ENCODE data around the gene STK32A. TPM values are rescaled to one million over a fixed set of nuclear protein-coding genes. Genes with fewer than 3 reads are reported as not detected.

Gene STK32A
- total RNA-seq, 1 experiment from 2014 or later = 1.2 TPM

GRCh38 chr5:147417135-147417813 lies 182.4 kb downstream of the STK32A start:
- CTCF ChIA-PET = no interaction called here
- H3K4me1 ChIP-seq (ENCODE audit: control insufficient read depth in 1 of 2, insufficient read depth in 2 of 2, low read length in 2 of 2) = no peaks in the 10 kb centered on the region
- RAD21 ChIA-PET (ENCODE audit: low non-redundant PET in 1 of 2, low total read pairs in 2 of 2, uncharacterized antibody in 2 of 2, unreplicated experiment in 2 of 2) = no interaction called here
- DNase-seq (ENCODE audit: low read depth, low spot score) (no peak), ATAC-seq (no peak)
- H3K4me3 ChIP-seq (replicated peaks in 1 of 2; ENCODE audit: low read depth in 1 of 2, low read length in 2 of 2) = no peak overlapping the region
- H3K79me2 ChIP-seq (ENCODE audit: insufficient read depth, low read length) = no peaks in the 10 kb centered on the region
- H4K20me1 ChIP-seq (ENCODE audit: insufficient read depth) = no peaks in the 10 kb centered on the region
- no peak overlapping the region for H3K9ac ChIP-seq (ENCODE audit: low read length)
- H3K4me2 ChIP-seq (ENCODE audit: low read length) = no peak overlapping the region
- no peaks in the 10 kb centered on the region for H3K36me3 ChIP-seq (ENCODE audit: control insufficient read depth in 1 of 2, insufficient read depth in 2 of 2, low read length in 2 of 2)
- no peak overlapping the region for H2AFZ ChIP-seq (ENCODE audit: low read depth, low read length, poor library complexity, severe bottlenecking)
- no peaks in the 10 kb centered on the region for H3K27me3 ChIP-seq (ENCODE audit: insufficient read depth, low read length)
- H3K9me3 ChIP-seq (ENCODE audit: control insufficient read depth in 1 of 2, insufficient read depth in 1 of 2, low read depth in 1 of 2, low read length in 2 of 2) = no peaks in the 10 kb centered on the region
- POLR2A ChIA-PET = no interaction called here
- H3K27ac ChIP-seq (ENCODE audit: low read depth, low read length) = no peak overlapping the region
- no peaks in the 10 kb centered on the region for H3K9me2 ChIP-seq (ENCODE audit: insufficient read depth)
- TF ChIP-seq, protein P1, sequence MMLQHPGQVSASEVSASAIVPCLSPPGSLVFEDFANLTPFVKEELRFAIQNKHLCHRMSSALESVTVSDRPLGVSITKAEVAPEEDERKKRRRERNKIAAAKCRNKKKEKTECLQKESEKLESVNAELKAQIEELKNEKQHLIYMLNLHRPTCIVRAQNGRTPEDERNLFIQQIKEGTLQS (IDR thresholded peaks at IDR 0.05) = no peak
- TF ChIP-seq EZH2 (IDR thresholded peaks at IDR 0.05) (no peak), YY1 (IDR thresholded peaks at IDR 0.05; ENCODE audit: extremely low read depth, insufficient replicate concordance, low read depth, low read length) (no peak), ZNF274 (IDR thresholded peaks at IDR 0.05; ENCODE audit: low read depth, low read length) (no peak), JUND (IDR thresholded peaks at IDR 0.05) (no peak), FOSL1 (IDR thresholded peaks at IDR 0.05; ENCODE audit: low read depth) (no peak), SIN3A (IDR thresholded peaks at IDR 0.05; ENCODE audit: low read depth) (no peak), CEBPB (IDR thresholded peaks at IDR 0.05; ENCODE audit: low read depth) (no peak)
- TF ChIP-seq, protein P2, sequence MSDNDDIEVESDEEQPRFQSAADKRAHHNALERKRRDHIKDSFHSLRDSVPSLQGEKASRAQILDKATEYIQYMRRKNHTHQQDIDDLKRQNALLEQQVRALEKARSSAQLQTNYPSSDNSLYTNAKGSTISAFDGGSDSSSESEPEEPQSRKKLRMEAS (IDR thresholded peaks at IDR 0.05) = no peak
- intact Hi-C loops (cut with micrococcal nuclease) = no loop called here
- no TSS peak for BruUV-seq (replicated peaks)

- ChIA-PET POLR2A (no interaction called here), CTCF (no interaction called here), RAD21 (ENCODE audit: low non-redundant PET in 1 of 2, low total read pairs in 2 of 2, uncharacterized antibody in 2 of 2, unreplicated experiment in 2 of 2) (no interaction called here)
- no peaks in the 10 kb centered on the region for H3K36me3 ChIP-seq (ENCODE audit: control insufficient read depth in 1 of 2, insufficient read depth in 2 of 2, low read length in 2 of 2)
- intact Hi-C loops (cut with micrococcal nuclease) = no loop called here
- no peak overlapping the region for H2AFZ ChIP-seq (ENCODE audit: low read depth, low read length, poor library complexity, severe bottlenecking)
- TF ChIP-seq RAD21 (IDR thresholded peaks at IDR 0.05; ENCODE audit: low read depth) = no peak
- H3K9me3 ChIP-seq (ENCODE audit: control insufficient read depth in 1 of 2, insufficient read depth in 1 of 2, low read depth in 1 of 2, low read length in 2 of 2) = no peaks in the 10 kb centered on the region
- no peaks in the 10 kb centered on the region for H3K9me2 ChIP-seq (ENCODE audit: insufficient read depth)
- no peaks in the 10 kb centered on the region for H3K4me1 ChIP-seq (ENCODE audit: control insufficient read depth in 1 of 2, insufficient read depth in 2 of 2, low read length in 2 of 2)
- no peak overlapping the region for H3K27ac ChIP-seq (ENCODE audit: low read depth, low read length)
- H3K27me3 ChIP-seq (ENCODE audit: insufficient read depth, low read length) = no peaks in the 10 kb centered on the region
- no peaks in the 10 kb centered on the region for H3K79me2 ChIP-seq (ENCODE audit: insufficient read depth, low read length)
- H4K20me1 ChIP-seq (ENCODE audit: insufficient read depth) = no peaks in the 10 kb centered on the region
- H3K9ac ChIP-seq (ENCODE audit: low read length) = no peak overlapping the region
- H3K4me2 ChIP-seq (ENCODE audit: low read length) = no peak overlapping the region
- no peak for ATAC-seq
- H3K4me3 ChIP-seq (replicated peaks in 1 of 2; ENCODE audit: low read depth in 1 of 2, low read length in 2 of 2) = no peak overlapping the region
- no peak for DNase-seq (ENCODE audit: low read depth, low spot score)
- no TSS peak for BruUV-seq (replicated peaks)
These were observed 183.8 kb downstream of the STK32A start for GRCh38 chr5:147418613-147419012.
